Ovary (tissue), 3 donors: Measurements from ENCODE around the gene EYS.

ENCODE experiments used
- EP300 ChIP-seq: sonication (generic); formaldehyde crosslinking; IDR thresholded peaks from one replicate; pipeline ENCODE4 v1.6.1; 2017; ENCODE audit warnings: antibody characterized with exemption
- POLR2A ChIP-seq: fragments of 450-650 bp; IDR thresholded peaks from one replicate; pipeline ENCODE4 v1.6.1; 2017; ENCODE audit warnings: antibody characterized with exemption, mild to moderate bottlenecking, moderate library complexity
- TF ChIP-seq, protein P1 (sequence below), 3 donors: fragments of 450-650 bp in 2 of 3; fragments of 200-600 bp in 1 of 3; IDR thresholded peaks; one replicate each; pipeline versions ENCODE4 v1.5.1 to v1.8.0; 2016 to 2022; ENCODE audit warnings: antibody characterized with exemption in 3 of 3, mild to moderate bottlenecking in 1 of 3
- donor health status: DM: no; HTN: no; CAD: no.

DNA sequence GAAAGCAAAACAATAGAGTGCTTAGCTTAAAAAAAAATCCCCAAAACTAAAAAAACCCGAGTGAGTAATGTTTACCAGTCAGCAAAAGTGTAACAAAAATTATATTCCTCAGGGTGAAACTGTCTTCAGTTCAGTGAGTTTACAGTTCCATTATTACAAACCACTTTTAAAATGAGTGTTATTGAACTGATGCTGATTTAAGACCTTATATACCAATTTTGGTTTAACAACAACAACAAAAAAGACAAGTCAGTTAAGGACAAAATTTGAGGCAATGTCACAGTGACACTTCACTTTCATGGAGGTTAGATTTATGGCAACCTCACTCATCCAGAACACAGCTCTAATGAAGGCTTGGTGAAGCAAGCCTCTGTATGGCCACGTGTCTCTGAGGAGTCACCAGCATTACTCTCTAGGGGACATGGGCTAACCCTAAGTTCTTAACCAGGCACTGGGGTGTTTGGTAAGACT lies 1440.6 kb downstream of the EYS start:
- TF ChIP-seq POLR2A (no peak), EP300 (no peak)
- TF ChIP-seq, protein P1, sequence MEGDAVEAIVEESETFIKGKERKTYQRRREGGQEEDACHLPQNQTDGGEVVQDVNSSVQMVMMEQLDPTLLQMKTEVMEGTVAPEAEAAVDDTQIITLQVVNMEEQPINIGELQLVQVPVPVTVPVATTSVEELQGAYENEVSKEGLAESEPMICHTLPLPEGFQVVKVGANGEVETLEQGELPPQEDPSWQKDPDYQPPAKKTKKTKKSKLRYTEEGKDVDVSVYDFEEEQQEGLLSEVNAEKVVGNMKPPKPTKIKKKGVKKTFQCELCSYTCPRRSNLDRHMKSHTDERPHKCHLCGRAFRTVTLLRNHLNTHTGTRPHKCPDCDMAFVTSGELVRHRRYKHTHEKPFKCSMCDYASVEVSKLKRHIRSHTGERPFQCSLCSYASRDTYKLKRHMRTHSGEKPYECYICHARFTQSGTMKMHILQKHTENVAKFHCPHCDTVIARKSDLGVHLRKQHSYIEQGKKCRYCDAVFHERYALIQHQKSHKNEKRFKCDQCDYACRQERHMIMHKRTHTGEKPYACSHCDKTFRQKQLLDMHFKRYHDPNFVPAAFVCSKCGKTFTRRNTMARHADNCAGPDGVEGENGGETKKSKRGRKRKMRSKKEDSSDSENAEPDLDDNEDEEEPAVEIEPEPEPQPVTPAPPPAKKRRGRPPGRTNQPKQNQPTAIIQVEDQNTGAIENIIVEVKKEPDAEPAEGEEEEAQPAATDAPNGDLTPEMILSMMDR (IDR thresholded peaks at IDR 0.05) = no peak
